Tibial nerve (tissue), 3 donors: Measurements from ENCODE around the gene ARSB.

ENCODE experiments used
- POLR2A ChIP-seq, 2 donors: fragments of 450-650 bp; IDR thresholded peaks; one replicate each; pipeline ENCODE4 v1.6.1; 2017; ENCODE audit warnings: antibody characterized with exemption in 2 of 2, mild to moderate bottlenecking in 2 of 2, moderate library complexity in 2 of 2
- TF ChIP-seq, protein P1 (sequence below), 5 experiments: fragments of 200-600 bp in 3 of 5; fragments of 450-650 bp in 2 of 5; sonication (generic) in 3 of 5; IDR thresholded peaks; one replicate each; pipeline ENCODE4 v1.5.1; 2016 to 2019; ENCODE audit warnings: antibody characterized with exemption in 5 of 5, mild to moderate bottlenecking in 3 of 5, moderate library complexity in 2 of 5

DNA sequence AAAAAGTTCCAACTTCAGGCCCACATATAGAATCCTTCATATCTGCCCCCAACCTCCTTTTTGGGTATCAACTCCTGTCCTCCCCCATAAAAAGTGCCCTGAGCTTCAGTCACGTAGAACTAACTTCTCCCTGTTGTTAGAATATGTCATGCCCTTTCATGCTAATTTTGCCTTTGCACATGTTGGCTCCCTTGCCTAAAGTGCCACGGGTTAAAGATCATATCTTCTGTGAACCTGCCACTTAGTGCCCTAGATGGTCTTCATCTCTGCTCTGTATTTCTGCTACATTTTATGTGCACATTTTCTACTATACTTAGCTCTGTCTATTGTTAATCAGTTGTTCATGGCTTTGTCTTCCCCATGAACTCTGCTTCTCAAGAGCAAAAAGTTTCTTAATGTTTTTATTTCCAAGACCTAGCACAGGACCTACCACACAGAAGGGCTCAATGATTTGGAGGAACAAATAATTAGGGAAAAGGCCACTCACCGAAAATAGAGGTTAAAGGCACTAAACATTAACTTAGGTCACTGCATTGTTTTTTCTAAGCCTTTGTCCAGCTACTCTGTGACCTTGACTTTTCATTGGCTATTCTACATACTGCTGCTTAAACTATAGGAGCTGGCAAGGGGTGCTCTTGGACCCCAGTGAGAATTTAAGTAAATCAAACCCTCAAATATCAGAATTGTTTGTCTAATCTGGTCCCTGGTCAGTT is 94.3 kb downstream of the ARSB start:
- TF ChIP-seq, protein P1, sequence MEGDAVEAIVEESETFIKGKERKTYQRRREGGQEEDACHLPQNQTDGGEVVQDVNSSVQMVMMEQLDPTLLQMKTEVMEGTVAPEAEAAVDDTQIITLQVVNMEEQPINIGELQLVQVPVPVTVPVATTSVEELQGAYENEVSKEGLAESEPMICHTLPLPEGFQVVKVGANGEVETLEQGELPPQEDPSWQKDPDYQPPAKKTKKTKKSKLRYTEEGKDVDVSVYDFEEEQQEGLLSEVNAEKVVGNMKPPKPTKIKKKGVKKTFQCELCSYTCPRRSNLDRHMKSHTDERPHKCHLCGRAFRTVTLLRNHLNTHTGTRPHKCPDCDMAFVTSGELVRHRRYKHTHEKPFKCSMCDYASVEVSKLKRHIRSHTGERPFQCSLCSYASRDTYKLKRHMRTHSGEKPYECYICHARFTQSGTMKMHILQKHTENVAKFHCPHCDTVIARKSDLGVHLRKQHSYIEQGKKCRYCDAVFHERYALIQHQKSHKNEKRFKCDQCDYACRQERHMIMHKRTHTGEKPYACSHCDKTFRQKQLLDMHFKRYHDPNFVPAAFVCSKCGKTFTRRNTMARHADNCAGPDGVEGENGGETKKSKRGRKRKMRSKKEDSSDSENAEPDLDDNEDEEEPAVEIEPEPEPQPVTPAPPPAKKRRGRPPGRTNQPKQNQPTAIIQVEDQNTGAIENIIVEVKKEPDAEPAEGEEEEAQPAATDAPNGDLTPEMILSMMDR (IDR thresholded peaks at IDR 0.05), result no peak
- TF ChIP-seq POLR2A (IDR thresholded peaks at IDR 0.05), result no peak
